Loucy (cell line): Measurements from ENCODE around the gene RAB40B.

ENCODE experiments used
- CTCF ChIP-seq: fragments of 200-600 bp; sonication (generic); conservative IDR thresholded peaks from 2 replicates; pipeline ENCODE4 v1.5.1; 2014; ENCODE audit warnings: mild to moderate bottlenecking, antibody characterized with exemption, low read length
- EZH2phosphoT487 ChIP-seq: fragments of 200-600 bp; IDR thresholded peaks from 2 replicates; pipeline ENCODE4 v1.6.1; 2018; ENCODE audit warnings: antibody characterized with exemption, mild to moderate bottlenecking, moderate library complexity, borderline replicate concordance

- TF ChIP-seq CTCF (no peak), EZH2phosphoT487 (no peak)
Observed at GRCh38 chr17:82636626-82637598, 61.6 kb downstream of the RAB40B start.
